Natural killer cell treated with Interleukin-12 subunit alpha and Interleukin-12 subunit beta and Interleukin-15 and Interleukin-18, amount 100 ng/mL, for 72 hours (primary cell): ENCODE measurements around the gene JMY. TPM values are rescaled to one million over a fixed set of nuclear protein-coding genes. Genes with fewer than 3 reads are reported as not detected.
A peak's percentile ranks its signal among the peaks of the same experiment; 100 is the strongest.
"Not testable (repeated sequence)": the region's sequence is repeated elsewhere in the genome, so short reads cannot be mapped to it uniquely, and the experiment has no call there.

Experiments
- ATAC-seq, 2 donors: fragments of 150-1000 bp; cut with Tn5 transposase in 1 of 2; sonication (Bioruptor Pico), chemical (Tn5 transposase) in 1 of 2; 2 replicates each; pipeline ENCODE4 v1.10.0; 2021
- DNase-seq: peaks from one replicate; pipeline ENCODE4 v3.0.0; 2022; ENCODE audit warnings: low spot score
- H3K27ac Mint-ChIP-seq, 2 donors: 1 replicate in 1 of 2; 2 replicates in 1 of 2; pipeline ENCODE4 v1.8.0; 2022; ENCODE audit warnings: mixed read lengths in 2 of 2, mild to moderate bottlenecking in 1 of 2, moderate library complexity in 1 of 2
- H3K27me3 Mint-ChIP-seq, 2 donors: 1 replicate in 1 of 2; 2 replicates in 1 of 2; pipeline ENCODE4 v1.8.0; 2022; ENCODE audit warnings: mixed read lengths in 2 of 2
- H3K36me3 Mint-ChIP-seq: one replicate; pipeline ENCODE4 v1.8.0; 2022; ENCODE audit warnings: mixed read lengths
- H3K4me1 Mint-ChIP-seq, 2 donors: 1 replicate in 1 of 2; 2 replicates in 1 of 2; pipeline ENCODE4 v1.8.0; 2022; ENCODE audit warnings: low read depth in 2 of 2, mixed read lengths in 2 of 2, mild to moderate bottlenecking in 1 of 2
- H3K4me3 Mint-ChIP-seq: one replicate; pipeline ENCODE4 v1.8.0; 2022; ENCODE audit warnings: mixed read lengths
- H3K9me3 Mint-ChIP-seq: 2 replicates; pipeline ENCODE4 v1.8.0; 2022; ENCODE audit warnings: mixed read lengths
- total RNA-seq, 2 donors: library from RNA; stranded (reverse); gene quantifications; one replicate each; pipeline ENCODE4 v1.2.3, GENCODE V29; 2022

Gene JMY
- total RNA-seq, 2 donors from 2014 or later: 3.4 to 5.4 TPM

GRCh38 chr5:79225441-79225840, 10.5 kb upstream of the JMY start:
- no peaks in the 10 kb centered on the region for H3K27me3 Mint-ChIP-seq

GRCh38 chr5:79227484-79228025, 8.4 kb upstream of the JMY start:
- ATAC-seq (no peak), DNase-seq (no peak)
- no peak overlapping the region for H3K4me3 Mint-ChIP-seq
- H3K27me3 Mint-ChIP-seq: no peaks in the 10 kb centered on the region
- H3K4me1 Mint-ChIP-seq: peaks cover 0 to 11% of the 10 kb centered on the region in 2 donors
- H3K36me3 Mint-ChIP-seq: no peaks in the 10 kb centered on the region
- no peaks in the 10 kb centered on the region for H3K9me3 Mint-ChIP-seq
- H3K27ac Mint-ChIP-seq: no peak overlapping the region

More at GRCh38 chr5:79225441-79225840, 10.5 kb upstream of the JMY start:
- Mint-ChIP-seq H3K4me3 (no peak overlapping the region), H3K36me3 (no peaks in the 10 kb centered on the region), H3K27ac (peak overlapping the region in 1 of 2 donors; percentile 15), H3K9me3 (no peaks in the 10 kb centered on the region), H3K4me1 (peaks cover 0 to 11% of the 10 kb centered on the region in 2 donors)
- DNase-seq (no peak), ATAC-seq (no peak)

- ATAC-seq (peak; percentile 76 to 84), DNase-seq (no peak)
- Mint-ChIP-seq H3K4me3 (peak overlapping the region; percentile 15), H3K27ac (peak overlapping the region; percentile 38 to 40), H3K9me3 (no peaks in the 10 kb centered on the region), H3K36me3 (no peaks in the 10 kb centered on the region), H3K27me3 (no peaks in the 10 kb centered on the region), H3K4me1 (peaks cover 0 to 11% of the 10 kb centered on the region in 2 donors)
These were observed 6.4 kb upstream of the JMY start for GRCh38 chr5:79229357-79230174.

GRCh38 chr5:79235261-79235633, 684 bp upstream of the JMY start:
- peaks cover 11 to 15% of the 10 kb centered on the region in 2 donors for H3K4me1 Mint-ChIP-seq
- DNase-seq (no peak), ATAC-seq (peak; percentile 55 to 62)
- H3K27ac Mint-ChIP-seq: peak overlapping the region; percentile 95 to 96
- no peaks in the 10 kb centered on the region for H3K36me3 Mint-ChIP-seq
- peak overlapping the region; percentile 86 for H3K4me3 Mint-ChIP-seq
- no peaks in the 10 kb centered on the region for H3K9me3 Mint-ChIP-seq
- no peaks in the 10 kb centered on the region for H3K27me3 Mint-ChIP-seq

GRCh38 chr5:79236362-79236969, 535 bp downstream of the JMY start:
- H3K4me1 Mint-ChIP-seq: peaks cover 21 to 22% of the 10 kb centered on the region in 2 donors
- no peaks in the 10 kb centered on the region for H3K36me3 Mint-ChIP-seq
- peak; percentile 53 to 63 for ATAC-seq
- peak overlapping the region; percentile 86 for H3K4me3 Mint-ChIP-seq
- H3K27me3 Mint-ChIP-seq: no peaks in the 10 kb centered on the region
- peak; percentile 64 for DNase-seq
- H3K27ac Mint-ChIP-seq: peak overlapping the region; percentile 95 to 96
- H3K9me3 Mint-ChIP-seq: no peaks in the 10 kb centered on the region

DNA sequence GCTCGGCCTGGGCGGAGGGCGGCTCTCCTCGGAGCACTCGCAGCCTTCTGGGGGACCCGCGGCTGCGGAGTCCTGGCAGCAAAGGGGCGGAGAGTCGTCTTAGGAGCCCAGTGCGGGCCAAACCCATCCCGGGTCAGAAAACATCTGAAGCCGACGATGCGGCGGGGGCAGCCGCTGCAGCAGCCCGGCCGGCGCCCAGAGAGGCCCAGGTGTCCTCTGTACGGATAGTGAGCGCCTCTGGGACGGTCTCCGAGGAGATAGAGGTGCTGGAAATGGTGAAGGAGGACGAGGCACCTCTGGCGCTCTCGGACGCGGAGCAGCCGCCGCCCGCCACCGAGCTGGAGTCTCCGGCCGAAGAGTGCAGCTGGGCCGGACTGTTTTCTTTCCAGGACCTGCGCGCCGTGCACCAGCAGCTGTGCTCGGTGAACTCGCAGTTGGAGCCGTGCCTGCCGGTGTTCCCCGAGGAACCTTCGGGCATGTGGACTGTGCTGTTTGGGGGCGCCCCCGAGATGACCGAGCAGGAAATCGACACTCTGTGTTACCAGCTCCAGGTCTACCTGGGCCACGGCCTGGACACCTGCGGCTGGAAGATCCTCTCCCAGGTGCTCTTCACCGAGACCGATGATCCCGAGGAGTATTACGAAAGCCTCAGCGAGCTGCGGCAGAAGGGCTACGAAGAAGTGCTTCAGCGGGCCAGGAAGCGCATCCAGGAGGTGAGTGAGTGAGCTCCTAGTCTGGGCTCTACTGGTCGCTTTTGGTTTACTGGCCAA, 1.2 kb downstream of the JMY start:
- Mint-ChIP-seq H3K27me3 (no peaks in the 10 kb centered on the region), H3K9me3 (no peaks in the 10 kb centered on the region), H3K4me1 (peaks cover 24 to 29% of the 10 kb centered on the region in 2 donors), H3K4me3 (peak overlapping the region; percentile 86), H3K36me3 (no peaks in the 10 kb centered on the region), H3K27ac (peak overlapping the region; percentile 52 to 96)
- DNase-seq (peak; percentile 66), ATAC-seq (peak; percentile 29 to 45)

DNA sequence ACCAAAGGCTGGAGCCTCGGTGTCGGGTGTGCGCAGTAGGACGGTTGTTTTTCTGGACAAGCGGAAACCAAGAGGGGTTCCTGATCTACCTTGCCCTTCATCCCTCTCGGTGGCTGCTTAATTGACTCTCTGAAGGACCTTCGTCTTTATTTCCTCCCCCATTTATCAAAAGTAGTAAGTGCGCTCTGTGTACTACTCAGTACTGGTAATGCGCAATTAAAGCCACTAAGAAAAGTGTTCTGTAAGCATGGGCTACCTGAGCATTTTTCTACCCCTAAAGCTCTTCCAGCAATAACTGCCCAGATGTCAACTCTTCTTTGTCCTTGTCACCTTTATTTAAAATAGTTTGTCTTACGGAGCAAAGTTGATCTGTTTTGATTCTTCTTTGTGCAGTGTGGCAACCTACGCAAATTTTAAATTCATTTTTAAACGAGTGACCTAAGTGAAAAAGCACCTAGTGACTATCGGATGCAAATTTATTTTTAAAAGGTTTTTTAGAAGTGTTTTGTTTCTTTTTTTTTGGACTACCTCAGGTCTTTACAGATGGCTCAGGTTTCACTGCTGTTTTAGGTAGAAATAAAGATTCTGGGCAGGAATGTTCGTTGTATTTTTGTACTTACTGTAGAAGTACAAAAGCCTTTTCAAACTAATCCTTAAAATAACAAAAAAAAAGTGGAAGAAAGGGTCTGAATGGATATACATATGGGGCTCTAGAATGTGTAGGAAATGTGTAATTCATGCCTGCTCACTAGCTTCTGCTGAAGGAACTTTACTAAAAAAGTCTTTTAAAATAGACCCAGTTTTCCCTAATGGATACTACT, 2.0 kb downstream of the JMY start:
- no peak for ATAC-seq
- peak overlapping the region; percentile 52 to 96 for H3K27ac Mint-ChIP-seq
- no peaks in the 10 kb centered on the region for H3K27me3 Mint-ChIP-seq
- no peaks in the 10 kb centered on the region for H3K9me3 Mint-ChIP-seq
- no peak for DNase-seq
- peak overlapping the region; percentile 86 for H3K4me3 Mint-ChIP-seq
- H3K4me1 Mint-ChIP-seq: peaks cover 27 to 30% of the 10 kb centered on the region in 2 donors
- no peaks in the 10 kb centered on the region for H3K36me3 Mint-ChIP-seq

GRCh38 chr5:79240561-79240960, 4.6 kb downstream of the JMY start:
- no peak for DNase-seq
- no peak for ATAC-seq
- no peak overlapping the region for H3K27ac Mint-ChIP-seq
- no peaks in the 10 kb centered on the region for H3K9me3 Mint-ChIP-seq
- H3K4me3 Mint-ChIP-seq: peak overlapping the region; percentile 15
- H3K36me3 Mint-ChIP-seq: no peaks in the 10 kb centered on the region
- no peaks in the 10 kb centered on the region for H3K27me3 Mint-ChIP-seq
- H3K4me1 Mint-ChIP-seq: peaks cover 33 to 43% of the 10 kb centered on the region in 2 donors

GRCh38 chr5:79241535-79241979, 5.6 kb downstream of the JMY start:
- Mint-ChIP-seq H3K9me3 (no peaks in the 10 kb centered on the region), H3K27me3 (no peaks in the 10 kb centered on the region), H3K4me3 (peak overlapping the region; percentile 39), H3K4me1 (peaks cover 31 to 43% of the 10 kb centered on the region in 2 donors), H3K36me3 (no peaks in the 10 kb centered on the region), H3K27ac (peak overlapping the region in 1 of 2 donors; percentile 71)
- ATAC-seq: no peak
- no peak for DNase-seq

- peak overlapping the region in 1 of 2 donors; percentile 71 for H3K27ac Mint-ChIP-seq
- no peak for DNase-seq
- H3K9me3 Mint-ChIP-seq: no peaks in the 10 kb centered on the region
- no peaks in the 10 kb centered on the region for H3K27me3 Mint-ChIP-seq
- peaks cover 29 to 41% of the 10 kb centered on the region in 2 donors for H3K4me1 Mint-ChIP-seq
- H3K4me3 Mint-ChIP-seq: peak overlapping the region; percentile 39
- no peaks in the 10 kb centered on the region for H3K36me3 Mint-ChIP-seq
- no peak for ATAC-seq
These were observed 6.5 kb downstream of the JMY start for GRCh38 chr5:79242242-79243039.

- H3K9me3 Mint-ChIP-seq: no peaks in the 10 kb centered on the region
- H3K27ac Mint-ChIP-seq: no peak overlapping the region
- H3K36me3 Mint-ChIP-seq: no peaks in the 10 kb centered on the region
- DNase-seq (no peak), ATAC-seq (no peak)
- no peaks in the 10 kb centered on the region for H3K27me3 Mint-ChIP-seq
- peaks cover 23 to 33% of the 10 kb centered on the region in 2 donors for H3K4me1 Mint-ChIP-seq
- no peak overlapping the region for H3K4me3 Mint-ChIP-seq
These were observed 7.3 kb downstream of the JMY start for GRCh38 chr5:79243224-79243623.

- not testable (repeated sequence) for H3K36me3 Mint-ChIP-seq, ATAC-seq, H3K27me3 Mint-ChIP-seq, H3K4me3 Mint-ChIP-seq, H3K9me3 Mint-ChIP-seq, DNase-seq, H3K27ac Mint-ChIP-seq
- peaks cover 35 to 42% of the 10 kb centered on the region in 2 donors for H3K4me1 Mint-ChIP-seq
These were observed 18.1 kb downstream of the JMY start for GRCh38 chr5:79254067-79254466.
